ENCODE data around the gene KLHDC3.

KLHDC3 gene

GRCh38 chr6:43033496-43034189 is 19.6 kb downstream of the KLHDC3 start:
- no peak for DNase-seq (ENCODE audit: low spot score)
- TF ChIP-seq CTCF (IDR thresholded peaks at IDR 0.05; ENCODE audit: extremely low read depth, insufficient read depth, missing control alignments) = no peak

DNA sequence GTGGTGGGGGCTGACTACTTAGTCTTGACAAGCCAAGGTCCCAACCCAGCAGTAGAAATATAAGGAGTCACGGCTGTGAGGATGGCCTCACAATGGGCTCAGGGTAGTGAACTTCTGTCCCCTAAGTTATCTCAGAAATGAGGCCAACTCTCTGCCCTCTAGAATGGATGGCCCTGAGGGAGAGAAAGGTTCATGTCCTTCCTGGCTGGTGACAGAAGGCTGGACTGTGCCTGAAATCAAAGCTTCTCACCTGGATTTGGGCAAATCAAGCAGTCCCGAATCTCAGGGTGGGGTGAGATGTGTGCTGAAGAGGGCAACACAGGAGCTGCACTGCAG is 20.1 kb downstream of the KLHDC3 start:
- no peak for DNase-seq (ENCODE audit: low spot score)
- no peak for TF ChIP-seq CTCF (IDR thresholded peaks at IDR 0.05; ENCODE audit: extremely low read depth, insufficient read depth, missing control alignments)
- in situ Hi-C loops (cut with MboI; ENCODE audit: low pct_unique_long_range_greater_than_20kb, low sequenced_read_pairs, unreplicated experiment) = no loop called here

More at GRCh38 chr6:43033496-43034189, 19.6 kb downstream of the KLHDC3 start:
- in situ Hi-C loops (cut with MboI; ENCODE audit: low pct_unique_long_range_greater_than_20kb, low sequenced_read_pairs, unreplicated experiment) = no loop called here

DNA sequence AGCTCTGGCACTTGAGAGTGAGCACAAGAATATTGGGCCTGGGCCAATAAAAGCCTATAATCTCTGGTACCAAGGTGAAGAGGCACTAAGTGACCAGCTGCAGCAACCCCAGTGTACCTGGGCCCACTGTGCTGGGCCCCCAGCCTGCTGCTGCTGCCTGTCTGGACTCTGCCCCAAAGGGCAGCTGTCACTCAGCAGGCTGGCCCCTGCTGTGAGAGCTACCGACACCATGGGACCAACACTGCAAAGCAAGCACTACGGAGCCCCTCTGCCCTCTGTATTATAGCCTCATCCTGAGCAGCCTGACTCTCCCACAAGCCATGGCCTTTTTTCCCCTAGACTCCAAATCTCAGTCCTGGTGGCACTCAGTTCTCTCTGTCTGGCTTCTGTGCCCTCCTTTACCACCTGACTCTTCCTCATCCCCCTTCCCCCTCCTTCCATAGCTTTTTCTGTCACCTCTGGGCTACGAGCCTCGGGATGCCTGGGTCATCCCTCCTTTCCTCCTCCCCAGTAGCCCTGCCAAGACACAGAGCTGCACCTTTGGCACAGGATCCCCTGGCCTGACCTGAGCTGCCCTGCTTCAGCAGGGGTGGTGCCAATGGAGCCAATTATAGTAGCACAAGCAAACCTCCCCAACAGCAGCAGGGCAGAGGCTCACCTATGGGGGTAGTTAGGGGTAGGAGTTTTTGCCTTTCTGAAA is 21.6 kb downstream of the KLHDC3 start:
- in situ Hi-C loops (cut with MboI; ENCODE audit: low pct_unique_long_range_greater_than_20kb, low sequenced_read_pairs, unreplicated experiment) = no loop called here
- no peak for DNase-seq (ENCODE audit: low spot score)
- TF ChIP-seq CTCF (IDR thresholded peaks at IDR 0.05; ENCODE audit: extremely low read depth, insufficient read depth, missing control alignments) = no peak

- no peak for DNase-seq (ENCODE audit: low spot score)
- in situ Hi-C loops (cut with MboI; ENCODE audit: low pct_unique_long_range_greater_than_20kb, low sequenced_read_pairs, unreplicated experiment) = no loop called here
- no peak for TF ChIP-seq CTCF (IDR thresholded peaks at IDR 0.05; ENCODE audit: extremely low read depth, insufficient read depth, missing control alignments)
Measured at GRCh38 chr6:43036712-43037111, 22.7 kb downstream of the KLHDC3 start.

GRCh38 chr6:43037197-43037596 is 23.1 kb downstream of the KLHDC3 start:
- no peak for TF ChIP-seq CTCF (IDR thresholded peaks at IDR 0.05; ENCODE audit: extremely low read depth, insufficient read depth, missing control alignments)
- in situ Hi-C loops (cut with MboI; ENCODE audit: low pct_unique_long_range_greater_than_20kb, low sequenced_read_pairs, unreplicated experiment) = no loop called here
- no peak for DNase-seq (ENCODE audit: low spot score)

GRCh38 chr6:43037706-43038105 is 23.7 kb downstream of the KLHDC3 start:
- no peak for DNase-seq (ENCODE audit: low spot score)
- TF ChIP-seq CTCF (IDR thresholded peaks at IDR 0.05; ENCODE audit: extremely low read depth, insufficient read depth, missing control alignments) = no peak
- in situ Hi-C loops (cut with MboI; ENCODE audit: low pct_unique_long_range_greater_than_20kb, low sequenced_read_pairs, unreplicated experiment) = no loop called here
